H1 (cell line): ENCODE measurements around the gene OR6M1. TPM values are rescaled to one million over a fixed set of nuclear protein-coding genes. Genes with fewer than 3 reads are reported as not detected.

Experiments
- CTCF ChIA-PET: fragments of 300-600 bp; sonication (Branson Sonifier 250); formaldehyde crosslinking; loops from one replicate; lab custom pipeline; 2021; ENCODE audit not compliant: partially characterized antibody; lab: Charles Lee
- POLR2A ChIA-PET: fragments of 300-600 bp; sonication (Branson Sonifier 250); formaldehyde crosslinking; loops from one replicate; lab custom pipeline; 2021; ENCODE audit warnings: inconsistent platforms; ENCODE audit not compliant: partially characterized antibody; lab: Charles Lee
- DNase-seq, 2 experiments: peaks; one replicate each; pipeline versions ENCODE4 v3.0.0 to v3.0.0-alpha.2; 2010 to 2022; ENCODE audit warnings: low spot score in 2 of 2, low read depth in 1 of 2, mixed read lengths in 1 of 2
- FAIRE-seq: peaks from 2 replicates; lab custom pipeline; 2011; peaks lifted over from hg19 to GRCh38; lab: Jason Lieb, UNC
- H2AFZ ChIP-seq: 2 replicates; pipeline ENCODE4 v1.8.1; 2012; ENCODE audit warnings: low read length, inconsistent platforms
- H2AK5ac ChIP-seq: 2 replicates; pipeline ENCODE4 v1.6.1; 2013; ENCODE audit warnings: low read depth, low read length
- H2BK120ac ChIP-seq: replicated peaks from 2 replicates; pipeline ENCODE3; 2013; ENCODE audit warnings: low read depth, low read length, inconsistent platforms
- H2BK12ac ChIP-seq: 2 replicates; pipeline ENCODE4 v1.6.1; 2013; ENCODE audit warnings: low read depth, low read length
- H2BK15ac ChIP-seq: 2 replicates; pipeline ENCODE4 v1.6.1; 2013; ENCODE audit warnings: low read length
- H2BK20ac ChIP-seq: 2 replicates; pipeline ENCODE4 v1.6.1; 2013; ENCODE audit warnings: low read length
- H2BK5ac ChIP-seq: 2 replicates; pipeline ENCODE4 v1.6.1; 2013; ENCODE audit warnings: low read depth, low read length
- H3K14ac ChIP-seq: 2 replicates; pipeline ENCODE4 v1.6.1; 2013; ENCODE audit warnings: inconsistent platforms; ENCODE audit not compliant: insufficient read length
- H3K18ac ChIP-seq: 2 replicates; pipeline ENCODE4 v1.6.1; 2013; ENCODE audit warnings: low read length; ENCODE audit errors: extremely low read depth
- H3K23ac ChIP-seq: 2 replicates; pipeline ENCODE4 v1.6.1; 2013; ENCODE audit warnings: inconsistent platforms; ENCODE audit not compliant: insufficient read length
- H3K23me2 ChIP-seq: 2 replicates; pipeline ENCODE4 v1.6.1; 2013; ENCODE audit warnings: low read depth, low read length
- H3K27ac ChIP-seq: 2 replicates; pipeline ENCODE4 v1.6.1; 2011; ENCODE audit warnings: low read depth, low read length, inconsistent platforms
- H3K27me3 ChIP-seq, 4 experiments: replicated peaks in 1 of 4; 1 replicate in 1 of 4; 2 replicates in 3 of 4; pipeline versions ENCODE4 v1.6.1 to v1.8.1; 2011 to 2013; ENCODE audit warnings: low read length in 3 of 4, mild to moderate bottlenecking in 3 of 4, inconsistent platforms in 2 of 4, mixed read lengths in 2 of 4, moderate library complexity in 1 of 4; ENCODE audit not compliant: control insufficient read depth in 3 of 4, insufficient read depth in 3 of 4; ENCODE audit errors: extremely low read depth in 1 of 4
- H3K36me3 ChIP-seq, 4 experiments: 2 replicates each; pipeline versions ENCODE4 v1.6.1 to v1.8.1; 2011 to 2013; ENCODE audit warnings: mild to moderate bottlenecking in 4 of 4, low read length in 3 of 4, moderate library complexity in 2 of 4, control low read depth in 1 of 4, inconsistent platforms in 1 of 4; ENCODE audit not compliant: insufficient read depth in 4 of 4, control insufficient read depth in 2 of 4
- H3K4ac ChIP-seq: replicated peaks from 2 replicates; pipeline ENCODE3; 2013; ENCODE audit warnings: low read length, low read depth, mixed read lengths, inconsistent platforms; ENCODE audit not compliant: insufficient read length
- H3K4me1 ChIP-seq, 4 experiments: replicated peaks in 1 of 4; 1 replicate in 1 of 4; 2 replicates in 3 of 4; pipeline versions ENCODE4 v1.6.1 to v1.8.1; 2011 to 2013; ENCODE audit warnings: low read length in 3 of 4, inconsistent platforms in 2 of 4, mixed read lengths in 1 of 4; ENCODE audit not compliant: insufficient read depth in 4 of 4, control insufficient read depth in 3 of 4
- H3K4me2 ChIP-seq, 2 experiments: 2 replicates each; pipeline versions ENCODE4 v1.6.1 to v1.8.1; 2011 to 2013; ENCODE audit warnings: low read depth in 2 of 2, low read length in 2 of 2, control low read depth in 1 of 2, inconsistent platforms in 1 of 2, mild to moderate bottlenecking in 1 of 2; ENCODE audit not compliant: insufficient read depth in 1 of 2
- H3K4me3 ChIP-seq, 4 experiments: fragments of 200-600, 300-600 bp in 1 of 4; sonication (generic), shearing (Covaris generic), sonication (Bioruptor Twin) in 1 of 4; 2 replicates each; pipeline versions ENCODE4 v1.5.1 to v1.8.1; 2011 to 2016; ENCODE audit warnings: low read length in 4 of 4, low read depth in 3 of 4, control low read depth in 2 of 4, inconsistent platforms in 2 of 4, mild to moderate bottlenecking in 2 of 4, mixed read lengths in 1 of 4, moderate library complexity in 1 of 4; ENCODE audit not compliant: insufficient read depth in 2 of 4; ENCODE audit errors: extremely low read depth in 1 of 4
- H3K56ac ChIP-seq: replicated peaks from 2 replicates; pipeline ENCODE3; 2013; ENCODE audit warnings: low read depth, mild to moderate bottlenecking, mixed read lengths, low read length, inconsistent platforms; ENCODE audit not compliant: insufficient read length
- H3K79me1 ChIP-seq: 2 replicates; pipeline ENCODE4 v1.6.1; 2013; ENCODE audit warnings: low read depth, low read length, control low read depth
- H3K79me2 ChIP-seq, 2 experiments: 2 replicates each; pipeline versions ENCODE4 v1.6.1 to v1.8.1; 2012 to 2013; ENCODE audit warnings: low read length in 2 of 2, mild to moderate bottlenecking in 2 of 2, inconsistent platforms in 1 of 2; ENCODE audit not compliant: insufficient read depth in 2 of 2, control insufficient read depth in 1 of 2
- H3K9ac ChIP-seq, 4 experiments: replicated peaks in 1 of 4; 1 replicate in 1 of 4; 2 replicates in 3 of 4; pipeline versions ENCODE4 v1.6.1 to v1.8.1; 2011 to 2013; ENCODE audit warnings: low read depth in 3 of 4, low read length in 3 of 4, control low read depth in 2 of 4, mild to moderate bottlenecking in 2 of 4, moderate library complexity in 2 of 4, inconsistent platforms in 1 of 4; ENCODE audit errors: extremely low read depth in 1 of 4
- H3K9me3 ChIP-seq, 2 experiments: 2 replicates each; pipeline versions ENCODE4 v1.6.1 to v1.8.1; 2012 to 2013; ENCODE audit warnings: mild to moderate bottlenecking in 2 of 2, moderate library complexity in 2 of 2, control low read depth in 1 of 2, inconsistent platforms in 1 of 2, low read depth in 1 of 2, low read length in 1 of 2, mixed read lengths in 1 of 2; ENCODE audit not compliant: insufficient read depth in 2 of 2
- H4K20me1 ChIP-seq, 2 experiments: replicated peaks in 1 of 2; 2 replicates each; pipeline versions ENCODE3 to v1.8.1; 2011 to 2013; ENCODE audit warnings: inconsistent platforms in 2 of 2, low read length in 2 of 2, mild to moderate bottlenecking in 1 of 2; ENCODE audit not compliant: insufficient read depth in 2 of 2, control insufficient read depth in 1 of 2
- H4K5ac ChIP-seq: 2 replicates; pipeline ENCODE4 v1.6.1; 2013; ENCODE audit warnings: low read length, low read depth, mixed read lengths, inconsistent platforms; ENCODE audit not compliant: insufficient read length
- H4K8ac ChIP-seq: 2 replicates; pipeline ENCODE4 v1.8.0; 2013; ENCODE audit warnings: mild to moderate bottlenecking, moderate library complexity, low read length, inconsistent platforms; ENCODE audit not compliant: insufficient read depth; ENCODE audit errors: extremely low read depth
- H4K91ac ChIP-seq: replicated peaks from 2 replicates; pipeline ENCODE3; 2013; ENCODE audit warnings: low read length, mixed read lengths, inconsistent platforms; ENCODE audit not compliant: insufficient read length
- TBP ChIP-seq: IDR thresholded peaks from 2 replicates; pipeline ENCODE4 v1.6.1; 2011; ENCODE audit warnings: low read depth, low read length, improper control_type of control experiment
- WGBS, 2 experiments: shearing (Covaris generic) in 1 of 2; methylation state at CpG; one replicate each; pipeline versions ENCODE4 v1.1.6 to v1.1.7; 2013 to 2015; ENCODE audit warnings: low lambda C conversion rate in 2 of 2, mixed read lengths in 2 of 2, inconsistent platforms in 1 of 2, low coverage in 1 of 2, missing lambda C conversion rate in 1 of 2; ENCODE audit not compliant: insufficient replicate concordance in 2 of 2, insufficient coverage in 1 of 2, insufficient read length in 1 of 2; ENCODE audit errors: extremely low coverage in 1 of 2, missing lambda C conversion rate in 1 of 2; 5-methylcytosine and 5-hydroxymethylcytosine counted together
- polyA plus RNA-seq, 7 experiments: library from polyadenylated mRNA; depleted of rRNA in 3 of 7; stranded (reverse) in 5 of 7; unstranded in 2 of 7; fragments of >200 nt in 5 of 7; fragments of 200-250 nt in 2 of 7; gene quantifications; 1 replicate in 5 of 7; 2 replicates in 1 of 7; 4 replicates in 1 of 7; pipeline versions ENCODE4 v1.2.1 to v1.2.3, GENCODE V29; 2011 to 2013; ENCODE audit warnings: missing spikeins in 2 of 7, mixed read lengths in 2 of 7
- total RNA-seq: library from RNA; stranded (reverse); fragmentation: NEBNext Ultra II Directional; extraction: Animal tissue kit (Norgen Biotek cat#: 25700); gene quantifications from 2 replicates; pipeline ENCODE4 v1.2.1, GENCODE V29; 2021

Gene OR6M1
- total and polyA plus RNA-seq, 2 of the 8 experiments (the other 6 are each of a cell fraction or from before 2014, with no cell fraction given) = not detected

DNA sequence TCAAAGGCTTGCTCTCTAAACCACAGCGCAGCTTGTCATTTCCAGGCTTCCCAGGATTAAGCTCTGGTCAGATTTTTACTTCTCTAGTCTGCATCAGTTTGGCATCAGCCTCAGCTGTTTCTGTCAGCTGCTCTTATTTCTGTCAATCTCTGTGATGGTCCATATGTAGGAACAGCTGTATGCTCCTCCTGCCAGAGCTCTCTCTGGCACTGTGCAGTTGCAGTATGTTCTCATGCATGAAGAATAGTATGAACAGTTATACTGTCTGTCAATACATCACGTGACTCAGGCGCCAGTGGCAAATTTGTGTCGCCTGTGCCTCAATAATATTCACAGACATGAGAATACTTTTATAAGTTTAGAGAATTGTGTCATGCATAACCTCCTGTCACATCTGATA is 6.7 kb downstream of the OR6M1 start:
- CTCF ChIA-PET = interaction anchor here (0.7 to 1.2 kb wide), 2 partner anchors 49 to 456 kb away, joined by 3 to 4 read pairs; partner anchors contain the start of gene OR8G5
- Histone ChIP-seq H3K56ac (no peak overlapping the region), H2BK120ac (no peak overlapping the region), H3K4me3 (no peak overlapping the region), H3K27me3 (no peaks in the 10 kb centered on the region), H2AFZ (no peak overlapping the region), H3K36me3 (peaks cover 0 to 2% (median 0%) of the 10 kb centered on the region in 4 experiments; a peak in 1 of 8 replicates), H2BK20ac (no peak overlapping the region), H2BK12ac (no peak overlapping the region), H2BK5ac (no peak overlapping the region), H3K14ac (no peak overlapping the region), H3K27ac (no peak overlapping the region), H4K8ac (no peak overlapping the region), H3K23ac (no peak overlapping the region), H4K5ac (no peak overlapping the region), H3K9ac (no peak overlapping the region), H3K79me2 (no peaks in the 10 kb centered on the region), H3K9me3 (no peaks in the 10 kb centered on the region), H2BK15ac (no peak overlapping the region), H3K18ac (no peak overlapping the region), H3K4ac (no peak overlapping the region), H3K4me1 (no peaks in the 10 kb centered on the region), H3K4me2 (no peak overlapping the region), H3K23me2 (no peaks in the 10 kb centered on the region), H3K79me1 (no peaks in the 10 kb centered on the region), H2AK5ac (no peak overlapping the region), H4K20me1 (no peaks in the 10 kb centered on the region), H4K91ac (no peak overlapping the region)
- POLR2A ChIA-PET = interaction anchor here (0.6 kb wide), 1 partner anchor 499 kb away, joined by 3 read pairs; no protein-coding TSS in a partner anchor
- FAIRE-seq (no peak), DNase-seq (no peak)
- 87% methylated on average over 4 of the region's 4 CpGs; no CpG with 5 or more reads in 1 of the 2 experiments for WGBS, 2 experiments
- TF ChIP-seq TBP = no peak
